CD4-positive, alpha-beta T cell treated with Interleukin-21 for 1 hour (primary cell): Measurements from ENCODE around the gene SP110.
"Not testable (repeated sequence)": the region's sequence is repeated elsewhere in the genome, so short reads cannot be mapped to it uniquely, and the experiment has no call there.

Experiments
- DNase-seq: peaks from one replicate; pipeline ENCODE4 v3.0.0-alpha.2; 2020

The SP110 gene

DNA sequence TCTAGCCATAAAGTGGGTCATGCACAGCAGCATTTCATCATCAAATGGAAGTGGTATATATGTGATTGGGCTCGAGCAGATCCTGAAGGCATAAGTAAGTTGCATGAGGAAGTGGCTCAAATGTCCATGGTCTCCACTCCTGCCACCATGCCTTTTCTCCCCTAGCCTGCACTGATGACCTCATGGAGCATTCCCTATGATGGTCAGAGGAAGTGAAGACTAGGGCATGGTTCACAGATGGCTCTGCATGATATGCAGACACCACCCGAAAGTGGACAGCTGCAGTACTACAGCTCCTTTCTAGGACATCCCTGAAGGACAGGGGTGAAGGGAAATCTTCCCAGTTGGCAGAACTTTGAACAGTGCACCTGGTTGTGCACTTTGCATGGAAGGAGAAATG lies 99.4 kb downstream of the SP110 start:
- DNase-seq = not testable (repeated sequence)

DNA sequence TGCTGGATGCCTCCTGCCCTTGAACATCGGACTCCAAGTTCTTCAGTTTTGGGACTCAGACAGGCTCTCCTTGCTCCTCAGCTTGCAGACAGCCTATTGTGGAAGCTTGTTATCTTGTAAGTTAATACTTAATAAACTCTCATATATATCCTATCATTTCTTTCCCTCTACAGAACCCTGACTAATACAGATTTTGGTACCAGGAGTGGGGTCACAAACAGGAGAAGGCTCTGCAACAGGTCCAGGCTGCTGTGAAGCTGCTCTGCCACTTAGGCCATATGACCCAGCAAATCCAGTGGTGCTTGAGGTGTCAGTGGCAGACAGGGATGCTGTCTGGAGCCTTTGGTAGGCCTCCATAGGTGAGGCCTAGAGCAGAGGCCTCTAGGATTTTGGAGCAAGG lies 100.0 kb downstream of the SP110 start:
- DNase-seq = not testable (repeated sequence)
